Psoas muscle (tissue), 8 donors: Measurements from ENCODE around the gene TTC1. TPM values are rescaled to one million over a fixed set of nuclear protein-coding genes. Genes with fewer than 3 reads are reported as not detected.
A peak's percentile ranks its signal among the peaks of the same experiment; 100 is the strongest.

Source experiments
- ATAC-seq, 4 donors: fragments of 200-7000 bp; cut with Tn5 transposase; one replicate each; pipeline ENCODE4 v1.9.1; 2020; ENCODE audit warnings: moderate library complexity in 3 of 4, mild to moderate bottlenecking in 2 of 4
- DNase-seq, 2 donors: peaks; one replicate each; pipeline ENCODE4 v3.0.0-alpha.2; 2020
- H3K27ac ChIP-seq: fragments of 200-600 bp; one replicate; pipeline ENCODE4 v1.8.0; 2022
- H3K27me3 ChIP-seq, 3 donors: fragments of 200-600 bp in 1 of 3; one replicate each; pipeline versions ENCODE4 v1.6.1 to v1.8.0; 2013 to 2022; ENCODE audit warnings: low read length in 2 of 3, mild to moderate bottlenecking in 2 of 3, moderate library complexity in 1 of 3; ENCODE audit not compliant: insufficient read depth in 3 of 3
- H3K36me3 ChIP-seq, 2 donors: fragments of 200-600 bp in 1 of 2; one replicate each; pipeline versions ENCODE4 v1.6.1 to v1.8.0; 2013 to 2022; ENCODE audit warnings: low read depth in 1 of 2, mild to moderate bottlenecking in 1 of 2, moderate library complexity in 1 of 2; ENCODE audit not compliant: insufficient read depth in 1 of 2
- H3K4me1 ChIP-seq: fragments of 200-600 bp; one replicate; pipeline ENCODE4 v1.8.0; 2022
- H3K4me3 ChIP-seq: fragments of 200-600 bp; one replicate; pipeline ENCODE4 v1.8.0; 2022; ENCODE audit warnings: mild to moderate bottlenecking
- H3K9me3 ChIP-seq: fragments of 200-600 bp; one replicate; pipeline ENCODE4 v1.8.0; 2022
- WGBS, 3 donors: extraction: QIAGEN DNeasy Blood & Tissue Kit; methylation state at CpG; one replicate each; pipeline versions ENCODE4 v1.1.6 to v1.1.7; 2013; 5-methylcytosine and 5-hydroxymethylcytosine counted together
- intact Hi-C, 2 donors: fragments of 100-400 bp; cut with DNase I; formaldehyde crosslinking; loops; one replicate each; pipeline versions ENCODE4 v1.11.0 to v1.14.2; 2022
- polyA plus RNA-seq, 3 donors: library from polyadenylated mRNA; stranded (reverse); fragments of 200-250 nt; gene quantifications; one replicate each; pipeline ENCODE4 v1.2.3, GENCODE V29; 2013
- total RNA-seq, 4 donors: library from RNA; stranded (reverse); fragmentation: NEBNext Ultra II Directional in 2 of 4; extraction: Animal tissue kit (Norgen Biotek cat#: 25700) in 2 of 4; gene quantifications; one replicate each; pipeline versions ENCODE4 v1.2.1 to v1.2.4, GENCODE V29; 2021 to 2023
- TF ChIP-seq, protein P1 (sequence below): fragments of 200-600 bp; IDR thresholded peaks from one replicate; pipeline ENCODE4 v1.8.0; 2022; ENCODE audit warnings: antibody characterized with exemption
- donor health status: healthy with polysubstance abuse.
- donor health status: DM: no; HTN: no; CAD: no; lungs with moderate emphysema.
- donor health status: Bipolar disorder and iron deficiency.
- donor health status: healthy.
- donor health status: DM: yes; HTN: yes; CAD: no.
- donor health status: DM: no; HTN: no; CAD: no.
- donor health status: DM: no; HTN: no; CAD: no.
- donor health status: DM: yes; HTN: yes; CAD: no.

The TTC1 gene
- total and polyA plus RNA-seq, 7 donors: 55.2 to 181 (median 64.3) TPM

GRCh38 chr5:160029004-160029403, 20.1 kb downstream of the TTC1 start:
- 96 to 100% (median 97%) methylated on average over 1 of the region's 1 CpG for WGBS, 3 donors
- DNase-seq: no peak
- TF ChIP-seq, protein P1, sequence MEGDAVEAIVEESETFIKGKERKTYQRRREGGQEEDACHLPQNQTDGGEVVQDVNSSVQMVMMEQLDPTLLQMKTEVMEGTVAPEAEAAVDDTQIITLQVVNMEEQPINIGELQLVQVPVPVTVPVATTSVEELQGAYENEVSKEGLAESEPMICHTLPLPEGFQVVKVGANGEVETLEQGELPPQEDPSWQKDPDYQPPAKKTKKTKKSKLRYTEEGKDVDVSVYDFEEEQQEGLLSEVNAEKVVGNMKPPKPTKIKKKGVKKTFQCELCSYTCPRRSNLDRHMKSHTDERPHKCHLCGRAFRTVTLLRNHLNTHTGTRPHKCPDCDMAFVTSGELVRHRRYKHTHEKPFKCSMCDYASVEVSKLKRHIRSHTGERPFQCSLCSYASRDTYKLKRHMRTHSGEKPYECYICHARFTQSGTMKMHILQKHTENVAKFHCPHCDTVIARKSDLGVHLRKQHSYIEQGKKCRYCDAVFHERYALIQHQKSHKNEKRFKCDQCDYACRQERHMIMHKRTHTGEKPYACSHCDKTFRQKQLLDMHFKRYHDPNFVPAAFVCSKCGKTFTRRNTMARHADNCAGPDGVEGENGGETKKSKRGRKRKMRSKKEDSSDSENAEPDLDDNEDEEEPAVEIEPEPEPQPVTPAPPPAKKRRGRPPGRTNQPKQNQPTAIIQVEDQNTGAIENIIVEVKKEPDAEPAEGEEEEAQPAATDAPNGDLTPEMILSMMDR: no peak
- H3K36me3 ChIP-seq: peaks cover 0 to 45% of the 10 kb centered on the region in 2 donors
- intact Hi-C loops: loop anchor here (10.0 kb wide), 2 partner anchors 86 to 366 kb away; partner anchors contain the start of gene PWWP2A (in 1 of the 2)
- H3K27me3 ChIP-seq: no peaks in the 10 kb centered on the region
- H3K4me3 ChIP-seq: no peak overlapping the region
- H3K27ac ChIP-seq: no peak overlapping the region
- H3K9me3 ChIP-seq: no peaks in the 10 kb centered on the region
- H3K4me1 ChIP-seq: no peaks in the 10 kb centered on the region
- no peak for ATAC-seq

- intact Hi-C loops: loop anchor here (10.0 kb wide), 3 partner anchors 55 to 365 kb away; partner anchors contain the start of gene PWWP2A (in 2 of the 2)
- H3K27me3 ChIP-seq: no peaks in the 10 kb centered on the region
- peaks cover 0 to 38% of the 10 kb centered on the region in 2 donors for H3K36me3 ChIP-seq
Observed at GRCh38 chr5:160029540-160030139, 20.7 kb downstream of the TTC1 start.

GRCh38 chr5:160030631-160031377, 21.9 kb downstream of the TTC1 start:
- H3K36me3 ChIP-seq: peaks cover 0 to 36% of the 10 kb centered on the region in 2 donors
- TF ChIP-seq, protein P1: no peak
- DNase-seq: no peak
- no peaks in the 10 kb centered on the region for H3K27me3 ChIP-seq
- no peaks in the 10 kb centered on the region for H3K4me1 ChIP-seq
- H3K9me3 ChIP-seq: no peaks in the 10 kb centered on the region
- peak in 1 of 4 donors; percentile 22 for ATAC-seq
- no peak overlapping the region for H3K4me3 ChIP-seq
- no peak overlapping the region for H3K27ac ChIP-seq
- intact Hi-C loops: loop anchor here in 1 of 2 donors (10.0 kb wide), 2 partner anchors 54 to 84 kb away; partner anchors contain the start of gene PWWP2A
- 47 to 55% (median 53%) methylated on average over 3 of the region's 3 CpGs for WGBS, 3 donors

More at GRCh38 chr5:160029540-160030139, 20.7 kb downstream of the TTC1 start:
- Histone ChIP-seq H3K4me3 (no peak overlapping the region), H3K27ac (no peak overlapping the region), H3K4me1 (no peaks in the 10 kb centered on the region), H3K9me3 (no peaks in the 10 kb centered on the region)
- 92 to 99% (median 93%) methylated on average over 3 of the region's 3 CpGs for WGBS, 3 donors
- DNase-seq (no peak), ATAC-seq (no peak)
- TF ChIP-seq, protein P1: no peak

DNA sequence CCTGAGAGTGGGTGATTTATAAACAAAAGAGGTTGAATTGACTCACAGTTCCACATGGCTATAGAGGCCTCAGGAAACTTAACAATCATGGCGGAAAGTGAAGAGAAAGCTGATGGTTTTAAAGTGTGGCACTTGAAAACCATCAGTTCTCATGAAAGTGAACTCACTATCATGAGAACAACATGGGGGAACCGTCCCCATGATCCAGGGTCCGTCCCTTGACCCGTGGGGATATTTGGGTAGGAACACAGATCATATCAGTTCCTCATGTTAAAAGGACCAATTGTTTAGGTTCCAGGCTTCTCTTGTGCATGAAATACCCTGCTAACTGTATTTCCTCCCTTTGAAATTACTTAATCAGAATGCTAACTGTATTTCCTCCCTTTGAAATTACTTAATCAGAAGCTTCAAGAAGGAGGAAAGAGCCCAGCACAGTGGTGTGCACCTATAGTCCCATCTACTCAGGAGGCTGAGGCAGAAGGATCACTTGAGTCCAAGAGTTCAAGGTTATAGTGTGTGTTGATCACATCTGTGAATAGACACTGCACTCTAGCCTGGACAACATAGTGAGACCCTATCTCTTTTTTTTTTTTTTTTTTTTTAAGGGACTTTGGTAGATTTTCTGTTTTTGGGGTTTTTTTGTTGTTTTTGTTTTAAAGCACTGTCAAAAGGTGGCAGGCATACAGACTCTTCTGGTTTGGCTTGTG, 24.8 kb downstream of the TTC1 start:
- no peak overlapping the region for H3K27ac ChIP-seq
- WGBS, 3 donors: 75 to 85% (median 82%) methylated on average over 4 of the region's 4 CpGs
- H3K27me3 ChIP-seq: no peaks in the 10 kb centered on the region
- no peak for DNase-seq
- H3K4me3 ChIP-seq: no peak overlapping the region
- ATAC-seq: no peak
- TF ChIP-seq, protein P1: no peak
- no peaks in the 10 kb centered on the region for H3K9me3 ChIP-seq
- H3K4me1 ChIP-seq: no peaks in the 10 kb centered on the region
- H3K36me3 ChIP-seq: peaks cover 6 to 47% of the 10 kb centered on the region in 2 donors
- intact Hi-C loops: loop anchor here in 1 of 2 donors (10.0 kb wide), 2 partner anchors 51 to 81 kb away; partner anchors contain the start of gene PWWP2A
